ENCODE measurements around the gene ZNF462.

The ZNF462 gene

DNA sequence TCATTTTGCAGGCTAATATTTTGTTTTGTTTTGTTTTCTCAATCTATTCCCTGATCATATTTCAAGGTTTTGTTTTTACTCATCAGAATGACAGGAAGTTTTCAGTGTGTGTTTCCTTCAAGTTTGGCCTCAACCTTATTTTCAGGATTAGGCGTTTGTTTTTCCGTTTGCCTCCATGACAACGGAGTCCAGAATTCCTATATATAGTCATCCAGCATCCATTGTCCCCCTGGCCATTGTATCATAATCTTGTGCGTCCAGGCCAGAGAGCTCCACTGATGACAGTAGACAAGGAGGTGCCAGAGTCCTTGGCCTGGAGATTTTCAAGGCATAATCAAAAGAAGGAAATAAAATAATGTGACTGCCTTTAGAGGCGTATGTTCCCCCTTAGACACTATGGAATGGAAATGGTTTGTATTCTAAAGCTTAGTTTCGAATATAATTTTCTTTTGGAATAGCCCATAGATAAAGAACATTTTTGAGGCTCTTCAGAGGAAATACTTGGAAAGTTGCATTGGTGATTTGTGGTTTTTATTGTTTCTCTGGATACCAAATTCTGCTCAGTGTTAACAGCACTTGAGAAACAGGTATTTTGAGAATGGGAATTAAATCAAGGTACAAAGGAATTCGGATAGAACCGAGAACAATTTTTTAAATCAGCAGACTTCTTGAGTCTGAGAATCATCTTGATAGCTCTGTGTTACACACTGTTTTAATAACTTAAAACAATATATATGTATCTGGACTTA is 99.8 kb downstream of the ZNF462 start:
- no peaks in the 10 kb centered on the region for H3K4me1 ChIP-seq (ENCODE audit: control insufficient read depth, insufficient read depth, low read length)
- H3K9me3 ChIP-seq (ENCODE audit: control insufficient read depth, low read length): no peaks in the 10 kb centered on the region
- no peak overlapping the region for H3K9ac ChIP-seq (ENCODE audit: low read length)
- no peak overlapping the region for H3K4me3 ChIP-seq (ENCODE audit: low read length)
- no peaks in the 10 kb centered on the region for H3K36me3 ChIP-seq (ENCODE audit: control insufficient read depth, insufficient read depth, low read length)
- H3K27me3 ChIP-seq (ENCODE audit: control insufficient read depth, insufficient read depth, low read length): no peaks in the 10 kb centered on the region

DNA sequence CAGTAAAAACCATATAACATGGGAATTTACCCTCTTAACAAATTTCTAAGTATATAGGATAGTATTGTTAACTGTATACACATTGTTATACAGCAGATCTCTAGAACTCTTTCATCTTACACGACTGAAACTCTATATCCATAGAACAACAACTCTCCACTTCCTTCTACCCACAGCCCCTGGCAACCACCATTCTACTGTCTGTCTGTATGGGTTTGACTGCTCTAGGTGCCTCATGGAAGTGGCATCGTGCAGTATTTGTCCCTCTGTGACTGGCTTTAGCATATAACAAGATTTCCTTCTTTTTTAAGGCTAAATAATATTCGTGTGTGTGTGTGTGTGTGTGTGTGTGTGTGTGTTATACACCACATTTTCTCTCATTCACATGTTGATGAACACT is 100.7 kb downstream of the ZNF462 start:
- no peaks in the 10 kb centered on the region for H3K9me3 ChIP-seq (ENCODE audit: control insufficient read depth, low read length)
- no peaks in the 10 kb centered on the region for H3K27me3 ChIP-seq (ENCODE audit: control insufficient read depth, insufficient read depth, low read length)
- H3K4me3 ChIP-seq (ENCODE audit: low read length): no peak overlapping the region
- no peaks in the 10 kb centered on the region for H3K4me1 ChIP-seq (ENCODE audit: control insufficient read depth, insufficient read depth, low read length)
- no peak overlapping the region for H3K9ac ChIP-seq (ENCODE audit: low read length)
- H3K36me3 ChIP-seq (ENCODE audit: control insufficient read depth, insufficient read depth, low read length): no peaks in the 10 kb centered on the region

- no peaks in the 10 kb centered on the region for H3K4me1 ChIP-seq (ENCODE audit: control insufficient read depth, insufficient read depth, low read length)
- H3K9me3 ChIP-seq (ENCODE audit: control insufficient read depth, low read length): no peaks in the 10 kb centered on the region
- H3K36me3 ChIP-seq (ENCODE audit: control insufficient read depth, insufficient read depth, low read length): no peaks in the 10 kb centered on the region
- no peaks in the 10 kb centered on the region for H3K27me3 ChIP-seq (ENCODE audit: control insufficient read depth, insufficient read depth, low read length)
- H3K9ac ChIP-seq (ENCODE audit: low read length): no peak overlapping the region
- no peak overlapping the region for H3K4me3 ChIP-seq (ENCODE audit: low read length)
These were observed 101.4 kb downstream of the ZNF462 start for GRCh38 chr9:106964329-106964728.

DNA sequence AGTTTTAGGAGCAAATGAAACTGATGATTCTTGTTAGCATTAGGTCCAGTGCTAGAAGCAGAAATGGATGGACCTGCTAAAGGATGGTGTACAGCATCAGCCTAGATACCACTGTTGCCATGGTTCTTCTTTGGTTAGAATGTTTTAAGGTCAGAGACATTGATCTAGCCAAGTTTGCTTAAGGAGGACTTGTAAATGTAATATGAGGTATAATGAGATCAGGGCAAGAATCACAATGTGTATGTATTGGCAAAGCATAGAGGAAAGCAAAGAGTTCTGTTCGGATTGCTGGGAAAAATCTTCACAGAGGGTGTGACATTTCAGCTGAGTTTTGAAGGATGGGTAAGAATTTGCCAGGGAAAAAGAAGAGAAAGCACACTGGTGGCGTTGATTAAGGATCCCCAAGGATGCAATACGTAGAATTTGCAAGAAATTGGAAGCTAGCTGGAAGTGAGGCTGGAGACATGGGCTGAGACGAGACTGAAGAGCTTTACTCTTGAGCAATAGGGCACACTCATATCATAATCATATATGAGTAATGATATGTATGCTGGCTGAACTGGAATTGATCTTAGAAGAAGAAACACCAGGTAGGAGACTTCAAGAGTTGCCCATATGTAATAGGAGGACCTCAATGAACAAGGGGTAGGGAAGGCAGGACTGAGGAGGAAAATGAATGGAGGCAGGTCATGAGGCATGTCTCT is 102.0 kb downstream of the ZNF462 start:
- Histone ChIP-seq H3K4me3 (ENCODE audit: low read length) (no peak overlapping the region), H3K36me3 (ENCODE audit: control insufficient read depth, insufficient read depth, low read length) (no peaks in the 10 kb centered on the region), H3K27me3 (ENCODE audit: control insufficient read depth, insufficient read depth, low read length) (no peaks in the 10 kb centered on the region), H3K4me1 (ENCODE audit: control insufficient read depth, insufficient read depth, low read length) (no peaks in the 10 kb centered on the region), H3K9me3 (ENCODE audit: control insufficient read depth, low read length) (no peaks in the 10 kb centered on the region), H3K9ac (ENCODE audit: low read length) (no peak overlapping the region)

DNA sequence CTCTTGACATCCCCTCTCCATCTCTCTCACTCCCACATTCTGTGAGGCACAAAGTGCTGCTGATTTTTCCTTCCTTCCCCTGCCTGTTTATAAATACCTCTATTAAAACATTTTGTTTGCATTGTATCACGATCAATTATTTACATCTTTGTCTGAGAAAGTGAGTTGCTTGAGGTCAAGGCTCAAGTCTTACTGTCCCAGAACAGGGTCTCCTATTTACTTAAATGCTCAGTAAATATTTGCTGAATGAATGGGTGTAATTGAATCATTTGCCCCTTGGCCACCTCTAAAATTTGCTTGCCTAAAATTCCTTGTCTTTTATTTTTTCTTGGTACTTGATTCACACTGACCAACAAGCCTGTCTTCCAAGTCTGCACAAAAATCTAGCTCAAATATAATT is 103.5 kb downstream of the ZNF462 start:
- Histone ChIP-seq H3K27me3 (ENCODE audit: control insufficient read depth, insufficient read depth, low read length) (no peaks in the 10 kb centered on the region), H3K4me1 (ENCODE audit: control insufficient read depth, insufficient read depth, low read length) (no peaks in the 10 kb centered on the region), H3K4me3 (ENCODE audit: low read length) (no peak overlapping the region), H3K9ac (ENCODE audit: low read length) (no peak overlapping the region), H3K36me3 (ENCODE audit: control insufficient read depth, insufficient read depth, low read length) (no peaks in the 10 kb centered on the region), H3K9me3 (ENCODE audit: control insufficient read depth, low read length) (no peaks in the 10 kb centered on the region)

- Histone ChIP-seq H3K9ac (ENCODE audit: low read length) (no peak overlapping the region), H3K27me3 (ENCODE audit: control insufficient read depth, insufficient read depth, low read length) (no peaks in the 10 kb centered on the region), H3K9me3 (ENCODE audit: control insufficient read depth, low read length) (no peaks in the 10 kb centered on the region), H3K4me3 (ENCODE audit: low read length) (no peak overlapping the region), H3K36me3 (ENCODE audit: control insufficient read depth, insufficient read depth, low read length) (no peaks in the 10 kb centered on the region), H3K4me1 (ENCODE audit: control insufficient read depth, insufficient read depth, low read length) (no peaks in the 10 kb centered on the region)
These were observed 106.7 kb downstream of the ZNF462 start for GRCh38 chr9:106969696-106970095.

DNA sequence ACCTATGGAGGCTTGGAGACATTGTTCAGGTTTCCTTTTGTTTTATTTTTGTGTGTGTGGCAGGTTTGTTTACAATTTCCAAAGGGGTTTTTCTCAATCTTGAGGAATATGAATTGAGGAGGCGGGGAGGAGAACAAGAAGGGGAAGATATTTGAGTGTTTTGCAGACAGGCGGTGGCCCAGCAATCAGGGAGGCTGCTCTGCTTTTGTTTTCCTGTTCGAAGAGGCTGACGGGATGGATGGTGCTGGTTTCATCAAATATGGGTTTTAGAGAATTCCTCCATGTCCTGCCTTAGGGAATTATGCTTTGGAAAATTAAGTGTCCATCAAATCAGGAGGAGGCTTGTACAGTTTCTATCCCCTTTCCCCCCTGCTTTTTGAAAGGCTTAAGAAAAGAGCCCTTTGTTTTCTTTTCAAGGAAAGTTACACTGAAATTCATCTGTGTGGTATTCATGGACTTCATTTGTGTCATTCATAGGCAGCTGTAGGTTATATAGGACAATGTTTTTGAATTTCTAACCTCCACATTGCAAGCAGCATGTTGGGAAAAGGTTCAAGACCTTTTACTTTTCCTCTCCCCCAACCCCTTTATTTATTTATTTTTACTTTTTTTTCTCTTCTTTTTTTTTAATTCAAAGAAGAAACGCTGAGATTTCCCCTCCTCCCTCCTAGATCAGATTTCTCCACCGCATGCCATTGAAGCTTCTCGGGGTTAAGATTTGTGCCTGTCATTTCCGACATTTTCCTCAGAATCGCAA is 107.4 kb downstream of the ZNF462 start:
- no peaks in the 10 kb centered on the region for H3K27me3 ChIP-seq (ENCODE audit: control insufficient read depth, insufficient read depth, low read length)
- H3K9ac ChIP-seq (ENCODE audit: low read length): no peak overlapping the region
- H3K36me3 ChIP-seq (ENCODE audit: control insufficient read depth, insufficient read depth, low read length): no peaks in the 10 kb centered on the region

GRCh38 chr9:106970976-106971457 is 108.1 kb downstream of the ZNF462 start:
- Histone ChIP-seq H3K4me3 (ENCODE audit: low read length) (no peak overlapping the region), H3K9ac (ENCODE audit: low read length) (no peak overlapping the region), H3K4me1 (ENCODE audit: control insufficient read depth, insufficient read depth, low read length) (no peaks in the 10 kb centered on the region), H3K9me3 (ENCODE audit: control insufficient read depth, low read length) (no peaks in the 10 kb centered on the region), H3K36me3 (ENCODE audit: control insufficient read depth, insufficient read depth, low read length) (no peaks in the 10 kb centered on the region), H3K27me3 (ENCODE audit: control insufficient read depth, insufficient read depth, low read length) (no peaks in the 10 kb centered on the region)

More for the DNA sequence above, 107.4 kb downstream of the ZNF462 start:
- no peak overlapping the region for H3K4me3 ChIP-seq (ENCODE audit: low read length)
- H3K4me1 ChIP-seq (ENCODE audit: control insufficient read depth, insufficient read depth, low read length): no peaks in the 10 kb centered on the region
- no peaks in the 10 kb centered on the region for H3K9me3 ChIP-seq (ENCODE audit: control insufficient read depth, low read length)

DNA sequence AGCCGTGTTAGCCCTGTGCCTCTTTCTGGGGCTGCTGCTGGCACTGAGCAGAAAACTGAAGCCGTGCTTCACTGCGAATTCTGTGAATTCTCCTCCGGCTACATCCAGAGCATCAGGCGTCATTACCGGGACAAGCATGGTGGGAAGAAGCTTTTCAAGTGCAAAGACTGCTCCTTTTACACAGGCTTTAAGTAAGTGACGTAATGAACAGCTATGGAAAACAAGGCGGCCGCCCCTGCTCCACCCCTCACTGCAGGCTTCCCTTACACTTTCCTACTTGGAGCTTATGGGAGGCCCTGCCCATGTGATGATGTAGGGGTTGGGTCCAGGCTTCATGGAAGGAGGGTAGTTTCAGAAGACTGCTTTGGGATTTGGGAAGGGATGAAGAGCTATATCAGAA is 109.1 kb downstream of the ZNF462 start:
- H3K36me3 ChIP-seq (ENCODE audit: control insufficient read depth, insufficient read depth, low read length): no peaks in the 10 kb centered on the region
- H3K27me3 ChIP-seq (ENCODE audit: control insufficient read depth, insufficient read depth, low read length): no peaks in the 10 kb centered on the region
- no peak overlapping the region for H3K9ac ChIP-seq (ENCODE audit: low read length)
- H3K9me3 ChIP-seq (ENCODE audit: control insufficient read depth, low read length): no peaks in the 10 kb centered on the region
- no peak overlapping the region for H3K4me3 ChIP-seq (ENCODE audit: low read length)
- no peaks in the 10 kb centered on the region for H3K4me1 ChIP-seq (ENCODE audit: control insufficient read depth, insufficient read depth, low read length)

DNA sequence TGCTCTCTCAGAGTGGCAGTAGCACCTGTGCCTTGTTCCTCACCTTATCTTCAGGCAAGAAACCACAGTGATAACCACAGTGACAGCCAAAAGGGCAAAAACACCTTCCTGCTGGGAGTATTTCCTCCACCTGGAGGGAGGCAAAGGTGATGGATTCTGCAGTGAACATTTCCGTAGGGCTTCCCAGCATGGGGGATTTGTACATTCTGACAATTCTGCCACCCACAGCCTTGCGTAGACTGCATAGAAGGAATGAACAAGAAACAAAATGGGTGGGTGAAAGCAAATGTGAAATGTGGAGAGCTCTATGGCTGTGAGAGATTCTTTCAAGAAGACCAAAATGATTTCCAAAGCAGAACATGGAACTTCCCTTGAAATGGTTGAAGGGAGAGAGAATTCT is 111.4 kb downstream of the ZNF462 start:
- no peaks in the 10 kb centered on the region for H3K36me3 ChIP-seq (ENCODE audit: control insufficient read depth, insufficient read depth, low read length)
- H3K9ac ChIP-seq (ENCODE audit: low read length): no peak overlapping the region
- H3K27me3 ChIP-seq (ENCODE audit: control insufficient read depth, insufficient read depth, low read length): no peaks in the 10 kb centered on the region
- H3K9me3 ChIP-seq (ENCODE audit: control insufficient read depth, low read length): no peaks in the 10 kb centered on the region
- no peak overlapping the region for H3K4me3 ChIP-seq (ENCODE audit: low read length)
- H3K4me1 ChIP-seq (ENCODE audit: control insufficient read depth, insufficient read depth, low read length): no peaks in the 10 kb centered on the region

- Histone ChIP-seq H3K4me1 (ENCODE audit: control insufficient read depth, insufficient read depth, low read length) (no peaks in the 10 kb centered on the region), H3K4me3 (ENCODE audit: low read length) (no peak overlapping the region), H3K27me3 (ENCODE audit: control insufficient read depth, insufficient read depth, low read length) (no peaks in the 10 kb centered on the region), H3K9ac (ENCODE audit: low read length) (no peak overlapping the region), H3K9me3 (ENCODE audit: control insufficient read depth, low read length) (no peaks in the 10 kb centered on the region), H3K36me3 (ENCODE audit: control insufficient read depth, insufficient read depth, low read length) (no peaks in the 10 kb centered on the region)
These were observed 113.8 kb downstream of the ZNF462 start for GRCh38 chr9:106976772-106977171.

DNA sequence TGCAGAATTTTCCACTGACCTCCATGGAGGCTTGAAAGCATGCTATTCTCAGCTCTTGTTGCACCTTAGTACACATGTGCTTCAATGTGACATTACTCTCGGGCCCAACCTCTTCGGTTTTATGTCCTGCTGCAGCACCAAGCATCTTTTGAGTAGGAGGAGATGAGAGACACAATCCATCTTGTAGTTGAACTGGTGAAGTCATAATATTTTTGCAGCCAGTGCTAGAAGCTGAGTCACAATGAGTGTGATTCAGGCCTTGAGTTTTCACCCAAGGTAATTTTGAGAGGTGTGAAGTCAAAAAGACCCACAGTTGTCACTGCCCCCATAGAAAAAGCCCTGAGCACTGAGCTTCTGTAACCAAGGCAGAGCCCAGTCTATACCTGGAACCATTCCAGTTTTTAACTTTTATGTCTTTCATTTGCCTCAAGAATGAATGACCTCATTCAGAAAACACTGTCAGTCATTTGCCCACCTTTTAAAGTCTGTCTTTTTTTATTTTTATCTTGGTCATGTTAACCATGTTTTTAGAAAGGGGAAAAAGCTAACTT is 117.7 kb downstream of the ZNF462 start:
- H3K9me3 ChIP-seq (ENCODE audit: control insufficient read depth, low read length): no peaks in the 10 kb centered on the region
- no peaks in the 10 kb centered on the region for H3K27me3 ChIP-seq (ENCODE audit: control insufficient read depth, insufficient read depth, low read length)
- no peaks in the 10 kb centered on the region for H3K4me1 ChIP-seq (ENCODE audit: control insufficient read depth, insufficient read depth, low read length)
- H3K4me3 ChIP-seq (ENCODE audit: low read length): no peak overlapping the region
- H3K36me3 ChIP-seq (ENCODE audit: control insufficient read depth, insufficient read depth, low read length): no peaks in the 10 kb centered on the region
- no peak overlapping the region for H3K9ac ChIP-seq (ENCODE audit: low read length)
